Type B pancreatic cell (in vitro differentiated cells): ENCODE data around the gene SLC38A3. TPM values are rescaled to one million over a fixed set of nuclear protein-coding genes. Genes with fewer than 3 reads are reported as not detected.

Source experiments
- DNase-seq: peaks from one replicate; pipeline ENCODE4 v3.0.0; 2021; ENCODE audit warnings: mixed read lengths; ENCODE audit not compliant: unreplicated experiment; ENCODE audit errors: extremely low spot score
- H3K27ac Mint-ChIP-seq: 2 replicates; pipeline ENCODE4 v1.8.0; 2021; ENCODE audit warnings: mild to moderate bottlenecking, mixed read lengths
- H3K27me3 Mint-ChIP-seq: 2 replicates; pipeline ENCODE4 v1.8.0; 2021; ENCODE audit warnings: mixed read lengths
- H3K36me3 Mint-ChIP-seq: 2 replicates; pipeline ENCODE4 v1.8.0; 2021; ENCODE audit warnings: mixed read lengths
- H3K4me1 Mint-ChIP-seq: one replicate; pipeline ENCODE4 v1.8.0; 2021; ENCODE audit warnings: mixed read lengths; ENCODE audit not compliant: unreplicated experiment
- H3K4me3 Mint-ChIP-seq: 2 replicates; pipeline ENCODE4 v1.8.0; 2021; ENCODE audit warnings: mild to moderate bottlenecking, mixed read lengths
- H3K9me3 Mint-ChIP-seq: 2 replicates; pipeline ENCODE4 v1.8.0; 2021; ENCODE audit warnings: mixed read lengths
- total RNA-seq: library from RNA; stranded (reverse); gene quantifications from 2 replicates; pipeline ENCODE4 v1.2.1, GENCODE V29; 2021; ENCODE audit warnings: low replicate concordance
- TF ChIP-seq, protein P1 (sequence below): fragments of 200-600 bp; sonication (generic); conservative IDR thresholded peaks from 2 replicates; pipeline ENCODE4 v1.5.0; 2021; ENCODE audit warnings: antibody characterized with exemption, mild to moderate bottlenecking

Gene SLC38A3
- total RNA-seq, 1 donor from 2014 or later: 6.0 TPM

DNA sequence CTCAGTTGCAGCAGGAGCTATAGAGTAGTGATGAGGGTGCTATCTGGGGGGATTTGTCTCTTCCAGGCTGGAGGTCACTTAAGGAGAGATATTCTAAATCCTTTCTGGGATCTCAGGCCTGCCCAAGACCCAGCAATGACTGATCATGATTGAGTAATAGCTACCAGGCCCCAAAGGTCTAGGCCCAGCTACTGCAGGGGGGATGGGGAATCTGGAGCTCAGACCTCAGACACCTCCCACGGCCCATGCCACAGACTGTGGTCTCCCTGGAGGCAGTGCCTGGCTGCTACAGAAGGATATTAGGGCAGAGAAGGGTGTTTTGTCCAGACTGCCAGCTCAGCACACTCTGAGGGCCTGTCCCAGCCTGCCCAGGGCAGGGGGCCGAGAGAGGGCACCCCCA lies 6.9 kb downstream of the SLC38A3 start:
- Mint-ChIP-seq H3K4me3 (no peak overlapping the region), H3K36me3 (no peaks in the 10 kb centered on the region), H3K27me3 (peaks cover 6% of the 10 kb centered on the region), H3K9me3 (no peaks in the 10 kb centered on the region), H3K4me1 (peaks cover 13% of the 10 kb centered on the region), H3K27ac (no peak overlapping the region)
- no peak for DNase-seq
- TF ChIP-seq, protein P1, sequence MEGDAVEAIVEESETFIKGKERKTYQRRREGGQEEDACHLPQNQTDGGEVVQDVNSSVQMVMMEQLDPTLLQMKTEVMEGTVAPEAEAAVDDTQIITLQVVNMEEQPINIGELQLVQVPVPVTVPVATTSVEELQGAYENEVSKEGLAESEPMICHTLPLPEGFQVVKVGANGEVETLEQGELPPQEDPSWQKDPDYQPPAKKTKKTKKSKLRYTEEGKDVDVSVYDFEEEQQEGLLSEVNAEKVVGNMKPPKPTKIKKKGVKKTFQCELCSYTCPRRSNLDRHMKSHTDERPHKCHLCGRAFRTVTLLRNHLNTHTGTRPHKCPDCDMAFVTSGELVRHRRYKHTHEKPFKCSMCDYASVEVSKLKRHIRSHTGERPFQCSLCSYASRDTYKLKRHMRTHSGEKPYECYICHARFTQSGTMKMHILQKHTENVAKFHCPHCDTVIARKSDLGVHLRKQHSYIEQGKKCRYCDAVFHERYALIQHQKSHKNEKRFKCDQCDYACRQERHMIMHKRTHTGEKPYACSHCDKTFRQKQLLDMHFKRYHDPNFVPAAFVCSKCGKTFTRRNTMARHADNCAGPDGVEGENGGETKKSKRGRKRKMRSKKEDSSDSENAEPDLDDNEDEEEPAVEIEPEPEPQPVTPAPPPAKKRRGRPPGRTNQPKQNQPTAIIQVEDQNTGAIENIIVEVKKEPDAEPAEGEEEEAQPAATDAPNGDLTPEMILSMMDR: no peak

DNA sequence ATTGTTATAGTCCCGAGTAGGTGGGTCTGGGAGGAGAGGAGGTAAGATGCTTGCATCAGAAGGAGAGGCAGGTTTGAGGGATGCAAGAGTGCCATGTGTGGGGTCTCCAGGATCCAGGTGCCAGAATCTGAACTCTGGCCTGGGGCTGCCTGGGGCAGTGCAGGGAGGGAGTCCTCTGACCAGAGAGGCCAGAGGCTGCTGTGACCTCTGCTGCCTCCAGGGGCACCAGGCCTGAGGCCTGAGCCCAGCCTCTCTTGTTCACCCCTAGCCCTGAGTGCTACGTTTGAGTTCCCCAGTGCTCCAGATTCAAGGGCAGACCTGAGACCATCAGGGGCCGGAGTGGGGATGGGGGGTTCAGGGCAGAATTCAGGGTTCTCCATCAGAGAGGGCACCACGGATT lies 7.4 kb downstream of the SLC38A3 start:
- TF ChIP-seq, protein P1: peak; percentile 52
- H3K9me3 Mint-ChIP-seq: no peaks in the 10 kb centered on the region
- no peak for DNase-seq
- peaks cover 13% of the 10 kb centered on the region for H3K4me1 Mint-ChIP-seq
- H3K36me3 Mint-ChIP-seq: no peaks in the 10 kb centered on the region
- H3K4me3 Mint-ChIP-seq: no peak overlapping the region
- H3K27me3 Mint-ChIP-seq: peaks cover 5% of the 10 kb centered on the region
- H3K27ac Mint-ChIP-seq: no peak overlapping the region

DNA sequence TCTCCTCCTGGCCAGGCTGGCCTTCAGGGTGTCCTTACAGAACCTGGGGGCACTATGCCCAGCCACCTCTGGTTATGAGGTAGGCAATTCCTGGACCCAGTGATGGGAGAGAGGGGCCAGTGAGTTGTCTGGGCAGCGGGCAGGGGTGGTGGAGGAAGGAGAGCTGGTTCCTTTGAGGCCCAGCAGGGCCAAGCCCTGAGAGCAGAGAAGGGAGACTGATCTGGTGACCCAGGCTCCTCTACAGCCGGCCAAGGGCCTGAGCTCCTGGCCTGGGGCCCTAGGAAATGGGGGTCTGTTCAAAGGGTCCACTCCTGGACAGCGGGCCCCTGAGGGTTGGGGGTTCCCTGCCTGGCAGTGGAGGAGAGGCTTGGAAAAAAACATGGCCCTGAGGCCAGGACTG lies 7.9 kb downstream of the SLC38A3 start:
- H3K27ac Mint-ChIP-seq: no peak overlapping the region
- peaks cover 5% of the 10 kb centered on the region for H3K27me3 Mint-ChIP-seq
- no peaks in the 10 kb centered on the region for H3K9me3 Mint-ChIP-seq
- TF ChIP-seq, protein P1: no peak
- no peaks in the 10 kb centered on the region for H3K36me3 Mint-ChIP-seq
- H3K4me1 Mint-ChIP-seq: peaks cover 13% of the 10 kb centered on the region
- no peak for DNase-seq
- H3K4me3 Mint-ChIP-seq: no peak overlapping the region

DNA sequence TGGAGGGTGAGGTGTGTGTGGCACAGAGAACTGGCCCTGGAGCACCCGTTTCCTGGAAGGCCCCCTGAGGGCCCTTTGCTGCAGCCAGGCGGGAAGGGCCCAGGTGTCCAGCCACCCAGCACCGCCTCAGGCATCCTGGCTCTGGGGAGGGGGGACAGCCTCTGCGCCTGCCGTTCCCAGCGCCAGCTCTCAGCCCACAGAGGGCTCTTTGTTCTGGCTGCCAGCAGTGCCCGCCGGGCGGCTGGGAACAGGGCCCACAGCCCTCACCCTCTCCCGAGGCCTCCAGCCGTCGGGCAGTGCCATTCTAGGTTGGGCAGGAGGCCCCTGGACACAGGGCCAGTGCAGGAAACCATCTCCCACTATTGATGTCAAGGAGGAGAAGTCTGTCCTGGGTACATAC lies 8.3 kb downstream of the SLC38A3 start:
- Mint-ChIP-seq H3K4me3 (no peak overlapping the region), H3K27me3 (peaks cover 4% of the 10 kb centered on the region), H3K4me1 (peaks cover 12% of the 10 kb centered on the region), H3K27ac (no peak overlapping the region), H3K9me3 (no peaks in the 10 kb centered on the region), H3K36me3 (no peaks in the 10 kb centered on the region)
- TF ChIP-seq, protein P1: no peak
- no peak for DNase-seq

DNA sequence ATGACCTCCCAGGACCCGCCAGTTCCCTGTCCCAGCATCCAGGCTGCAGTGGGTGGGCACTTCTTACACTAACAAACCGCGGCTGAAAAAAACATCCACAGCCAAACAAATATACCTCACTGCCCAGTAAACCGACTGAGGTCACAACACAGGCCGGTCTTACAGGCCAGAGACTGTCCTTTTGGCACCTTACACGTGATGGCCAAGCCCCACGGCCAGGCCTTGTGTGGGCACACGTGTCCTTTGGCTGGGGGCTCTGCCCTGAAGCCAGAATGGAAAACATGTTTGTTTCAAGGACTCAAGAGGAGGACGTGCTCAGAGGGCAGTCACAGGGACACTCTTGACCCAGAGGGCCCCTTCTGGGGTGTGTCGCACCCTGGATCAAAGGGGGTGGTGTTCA lies 9.8 kb downstream of the SLC38A3 start:
- peaks cover 6% of the 10 kb centered on the region for H3K4me1 Mint-ChIP-seq
- H3K36me3 Mint-ChIP-seq: no peaks in the 10 kb centered on the region
- DNase-seq: no peak
- TF ChIP-seq, protein P1: no peak
- H3K9me3 Mint-ChIP-seq: no peaks in the 10 kb centered on the region
- H3K27me3 Mint-ChIP-seq: no peaks in the 10 kb centered on the region
- H3K4me3 Mint-ChIP-seq: no peak overlapping the region
- no peak overlapping the region for H3K27ac Mint-ChIP-seq

DNA sequence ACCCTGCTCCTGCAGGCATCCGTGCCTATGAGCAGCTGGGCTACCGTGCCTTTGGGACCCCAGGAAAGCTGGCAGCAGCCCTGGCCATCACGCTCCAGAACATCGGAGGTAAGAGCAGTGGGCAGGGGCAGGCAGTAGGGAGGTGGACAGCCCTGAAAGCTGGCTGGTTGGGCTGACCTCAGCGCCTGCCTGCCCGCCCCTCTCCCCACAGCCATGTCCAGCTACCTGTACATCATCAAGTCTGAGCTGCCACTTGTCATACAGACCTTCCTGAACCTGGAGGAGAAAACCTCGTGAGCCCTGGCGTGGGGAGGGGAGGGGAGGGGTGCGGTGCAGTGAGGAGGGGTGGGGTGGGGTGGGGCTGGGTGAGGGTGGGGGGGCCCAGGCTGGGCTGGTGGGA lies 10.5 kb downstream of the SLC38A3 start:
- Mint-ChIP-seq H3K27me3 (no peaks in the 10 kb centered on the region), H3K4me3 (no peak overlapping the region), H3K4me1 (peaks cover 6% of the 10 kb centered on the region), H3K9me3 (no peaks in the 10 kb centered on the region), H3K27ac (no peak overlapping the region), H3K36me3 (no peaks in the 10 kb centered on the region)
- no peak for DNase-seq
- TF ChIP-seq, protein P1: no peak
